Thymus (tissue), 11 donors: ENCODE measurements around the gene GHDC. TPM values are rescaled to one million over a fixed set of nuclear protein-coding genes. Genes with fewer than 3 reads are reported as not detected.
"Not testable (repeated sequence)": the region's sequence is repeated elsewhere in the genome, so short reads cannot be mapped to it uniquely, and the experiment has no call there.

ENCODE experiments used
- DNase-seq, 9 donors: peaks; one replicate each; pipeline ENCODE4 v3.0.0-alpha.2; 2013; ENCODE audit warnings: low spot score in 9 of 9, low read depth in 6 of 9, missing footprints in 1 of 9
- H3K27ac ChIP-seq, 2 donors: one replicate each; pipeline ENCODE4 v1.5.1; 2013; ENCODE audit warnings: control low read depth in 1 of 2, low read depth in 1 of 2, low read length in 1 of 2, mild to moderate bottlenecking in 1 of 2, moderate library complexity in 1 of 2
- H3K27me3 ChIP-seq, 2 donors: one replicate each; pipeline ENCODE4 v1.5.1; 2013; ENCODE audit warnings: low read length in 1 of 2; ENCODE audit not compliant: control insufficient read depth in 2 of 2, insufficient read depth in 1 of 2
- H3K36me3 ChIP-seq, 2 donors: one replicate each; pipeline ENCODE4 v1.5.1; 2013; ENCODE audit warnings: low read length in 1 of 2, mild to moderate bottlenecking in 1 of 2, moderate library complexity in 1 of 2; ENCODE audit not compliant: control insufficient read depth in 2 of 2, insufficient read depth in 2 of 2
- H3K4me1 ChIP-seq, 2 donors: one replicate each; pipeline ENCODE4 v1.5.1; 2013; ENCODE audit warnings: low read length in 2 of 2; ENCODE audit not compliant: control insufficient read depth in 2 of 2, insufficient read depth in 2 of 2
- H3K4me3 ChIP-seq, 2 donors: one replicate each; pipeline ENCODE4 v1.5.1; 2013; ENCODE audit warnings: low read length in 2 of 2, control low read depth in 1 of 2, mild to moderate bottlenecking in 1 of 2
- H3K9me3 ChIP-seq, 2 donors: one replicate each; pipeline ENCODE4 v1.5.1; 2013; ENCODE audit warnings: low read length in 1 of 2, mild to moderate bottlenecking in 1 of 2; ENCODE audit not compliant: control insufficient read depth in 2 of 2, insufficient read depth in 1 of 2
- WGBS: extraction: QIAGEN DNeasy Blood & Tissue Kit; methylation state at CpG from one replicate; pipeline ENCODE4 v1.1.7; 2013; 5-methylcytosine and 5-hydroxymethylcytosine counted together
- polyA plus RNA-seq: library from polyadenylated mRNA; stranded (reverse); fragments of 200-250 nt; gene quantifications from one replicate; pipeline ENCODE4 v1.2.3, GENCODE V29; 2013
- total RNA-seq: library from RNA; stranded (reverse); fragments of 120-200 nt; gene quantifications from one replicate; pipeline ENCODE4 v1.2.4, GENCODE V29; 2013
- donor health status: healthy.

The GHDC gene
- total and polyA plus RNA-seq, 2 donors: 8.6 to 19.6 TPM

GRCh38 chr17:42211921-42212341, 17.6 kb upstream of the GHDC start:
- H3K36me3 ChIP-seq: peaks cover 56 to 81% of the 10 kb centered on the region in 2 donors
- H3K9me3 ChIP-seq, H3K4me1 ChIP-seq, H3K27me3 ChIP-seq, H3K4me3 ChIP-seq, H3K27ac ChIP-seq, DNase-seq: not testable (repeated sequence)
- whole genome bisulfite sequencing: 94% methylated on average over 9 of the region's 9 CpGs

GRCh38 chr17:42210046-42210445, 15.8 kb upstream of the GHDC start:
- Histone ChIP-seq H3K27ac (no peak overlapping the region), H3K27me3 (no peaks in the 10 kb centered on the region), H3K36me3 (peaks cover 56 to 74% of the 10 kb centered on the region in 2 donors), H3K4me1 (no peaks in the 10 kb centered on the region), H3K9me3 (no peaks in the 10 kb centered on the region), H3K4me3 (no peak overlapping the region)
- DNase-seq: no peak
- 97% methylated on average over 6 of the region's 6 CpGs for WGBS

- WGBS: 97% methylated on average over 8 of the region's 8 CpGs
- not testable (repeated sequence) for H3K27me3 ChIP-seq, DNase-seq, H3K27ac ChIP-seq, H3K9me3 ChIP-seq, H3K4me1 ChIP-seq, H3K4me3 ChIP-seq
- H3K36me3 ChIP-seq: peaks cover 52 to 75% of the 10 kb centered on the region in 2 donors
These were observed 11.9 kb upstream of the GHDC start for GRCh38 chr17:42206153-42206612.

GRCh38 chr17:42203354-42203753, 9.1 kb upstream of the GHDC start:
- Histone ChIP-seq H3K36me3 (peaks cover 50 to 59% of the 10 kb centered on the region in 2 donors), H3K4me3 (no peak overlapping the region), H3K27ac (no peak overlapping the region), H3K4me1 (no peaks in the 10 kb centered on the region), H3K9me3 (no peaks in the 10 kb centered on the region), H3K27me3 (no peaks in the 10 kb centered on the region)
- WGBS: 98% methylated on average over 2 of the region's 2 CpGs
- DNase-seq: no peak

- no peak overlapping the region for H3K4me3 ChIP-seq
- WGBS: over 99% methylated on average over 5 of the region's 5 CpGs
These were observed 8.4 kb upstream of the GHDC start for GRCh38 chr17:42202696-42203095.

GRCh38 chr17:42202159-42202558, 7.9 kb upstream of the GHDC start:
- no peak overlapping the region for H3K4me3 ChIP-seq

More at GRCh38 chr17:42202696-42203095, 8.4 kb upstream of the GHDC start:
- H3K36me3 ChIP-seq: peaks cover 50 to 54% of the 10 kb centered on the region in 2 donors
- H3K27ac ChIP-seq: no peak overlapping the region
- no peak for DNase-seq
- no peaks in the 10 kb centered on the region for H3K27me3 ChIP-seq
- no peaks in the 10 kb centered on the region for H3K9me3 ChIP-seq
- H3K4me1 ChIP-seq: no peaks in the 10 kb centered on the region

GRCh38 chr17:42201458-42201772, 7.1 kb upstream of the GHDC start:
- WGBS: 95% methylated on average over 10 of the region's 10 CpGs
- Histone ChIP-seq H3K36me3 (peaks cover 49 to 50% of the 10 kb centered on the region in 2 donors), H3K27ac (no peak overlapping the region)

More at GRCh38 chr17:42202159-42202558, 7.9 kb upstream of the GHDC start:
- DNase-seq: no peak
- Histone ChIP-seq H3K27me3 (no peaks in the 10 kb centered on the region), H3K27ac (no peak overlapping the region), H3K36me3 (peaks cover 50% of the 10 kb centered on the region in 2 donors), H3K4me1 (no peaks in the 10 kb centered on the region), H3K9me3 (no peaks in the 10 kb centered on the region)
- WGBS: 97% methylated on average over 6 of the region's 6 CpGs

GRCh38 chr17:42200706-42201457, 6.6 kb upstream of the GHDC start:
- H3K27ac ChIP-seq: no peak overlapping the region
- no peak for DNase-seq
- WGBS: 98% methylated on average over 14 of the region's 14 CpGs
- no peaks in the 10 kb centered on the region for H3K4me1 ChIP-seq
- H3K36me3 ChIP-seq: peaks cover 48% of the 10 kb centered on the region in 2 donors
- no peaks in the 10 kb centered on the region for H3K9me3 ChIP-seq
- H3K4me3 ChIP-seq: no peak overlapping the region
- H3K27me3 ChIP-seq: no peaks in the 10 kb centered on the region

More at GRCh38 chr17:42201458-42201772, 7.1 kb upstream of the GHDC start:
- DNase-seq: no peak
- H3K9me3 ChIP-seq: no peaks in the 10 kb centered on the region
- H3K27me3 ChIP-seq: no peaks in the 10 kb centered on the region
- no peaks in the 10 kb centered on the region for H3K4me1 ChIP-seq
- no peak overlapping the region for H3K4me3 ChIP-seq

- H3K36me3 ChIP-seq: peaks cover 39 to 40% of the 10 kb centered on the region in 2 donors
- no peak overlapping the region for H3K4me3 ChIP-seq
- no peaks in the 10 kb centered on the region for H3K9me3 ChIP-seq
These were observed 5.2 kb upstream of the GHDC start for GRCh38 chr17:42199416-42200011.

More at GRCh38 chr17:42199416-42200011, 5.2 kb upstream of the GHDC start:
- no peaks in the 10 kb centered on the region for H3K27me3 ChIP-seq
- peaks cover 1 to 2% of the 10 kb centered on the region in 2 donors for H3K4me1 ChIP-seq
- H3K27ac ChIP-seq: no peak overlapping the region
- DNase-seq: no peak
- 88% methylated on average over 12 of the region's 12 CpGs for WGBS
